Measurements from ENCODE around the gene MTA2. TPM values are rescaled to one million over a fixed set of nuclear protein-coding genes. Genes with fewer than 3 reads are reported as not detected.
A peak's percentile ranks its signal among the peaks of the same experiment; 100 is the strongest.

Gene MTA2
- total and polyA plus RNA-seq, 2 donors (not counting 1 experiment from before 2014, with no cell fraction given) = 37.2 to 139 TPM

- POLR2A ChIA-PET = no interaction called here
- Mint-ChIP-seq H3K27me3 (no peaks in the 10 kb centered on the region), H3K4me3 (no peak overlapping the region), H3K4me1 (peaks cover 57% of the 10 kb centered on the region), H3K27ac (peak overlapping the region; percentile 50), H3K9me3 (ENCODE audit: insufficient read depth) (no peaks in the 10 kb centered on the region)
- Histone ChIP-seq H2AFZ (ENCODE audit: insufficient read depth, low read depth, low read length, poor library complexity, severe bottlenecking) (no peak overlapping the region), H3K27ac (ENCODE audit: low read length in 2 of 2) (no peak overlapping the region), H3K4me1 (ENCODE audit: control insufficient read depth in 2 of 2, insufficient read depth in 2 of 2, low read length in 2 of 2) (peaks cover 37 to 49% of the 10 kb centered on the region in 2 donors), H4K20me1 (ENCODE audit: control insufficient read depth, insufficient read depth, low read length, poor library complexity, severe bottlenecking) (no peaks in the 10 kb centered on the region), H3K27me3 (replicated peaks in 1 of 4; ENCODE audit: control extremely low read depth in 1 of 4, control insufficient read depth in 3 of 4, insufficient read depth in 4 of 4, low read length in 3 of 4) (no peaks in the 10 kb centered on the region), H3K9ac (ENCODE audit: low read length) (no peak overlapping the region), H3K36me3 (replicated peaks in 1 of 2; ENCODE audit: control extremely low read depth in 1 of 2, control insufficient read depth in 1 of 2, extremely low read depth in 1 of 2, insufficient read depth in 2 of 2, low read length in 1 of 2) (peaks cover 4 to 50% of the 10 kb centered on the region in 2 experiments), H3K4me2 (replicated peaks; ENCODE audit: low read depth, low read length, poor library complexity, severe bottlenecking) (no peak overlapping the region), H3K79me2 (ENCODE audit: control insufficient read depth, insufficient read depth, low read length) (peaks cover 17% of the 10 kb centered on the region), H3K4me3 (ENCODE audit: control extremely low read depth in 1 of 5, extremely low read depth in 1 of 5, insufficient read depth in 1 of 5, low read depth in 2 of 5, low read length in 4 of 5) (no peak overlapping the region), H3K9me3 (ENCODE audit: control extremely low read depth in 1 of 3, control insufficient read depth in 2 of 3, insufficient read depth in 1 of 3, low read length in 2 of 3) (peaks cover 0 to 3% (median 0%) of the 10 kb centered on the region in 3 donors)
- WGBS (ENCODE audit: insufficient coverage) = 96% methylated on average over 4 of the region's 8 CpGs
- DNase-seq = no peak
- no peak for ATAC-seq (ENCODE audit: low read depth)
- CTCF ChIA-PET = interaction anchor here (1.0 to 5.1 kb wide), 6 partner anchors 14 to 101 kb away, joined by 3 to 41 read pairs (median 4); partner anchors contain the start of gene EML3
- intact Hi-C loops (cut with micrococcal nuclease) = no loop called here
- TF ChIP-seq CTCF (IDR thresholded peaks at IDR 0.05) (no peak), EZH2 (IDR thresholded peaks at IDR 0.05; ENCODE audit: borderline replicate concordance, insufficient read depth, low read depth, low read length, poor library complexity, severe bottlenecking) (no peak)
Observed at GRCh38 chr11:62595124-62595523, 6.5 kb downstream of the MTA2 start.

- Histone ChIP-seq H3K36me3 (replicated peaks in 1 of 2; ENCODE audit: control extremely low read depth in 1 of 2, control insufficient read depth in 1 of 2, extremely low read depth in 1 of 2, insufficient read depth in 2 of 2, low read length in 1 of 2) (peaks cover 4 to 52% of the 10 kb centered on the region in 2 experiments), H3K4me3 (ENCODE audit: control extremely low read depth in 1 of 5, extremely low read depth in 1 of 5, insufficient read depth in 1 of 5, low read depth in 2 of 5, low read length in 4 of 5) (no peak overlapping the region), H3K9me3 (ENCODE audit: control extremely low read depth in 1 of 3, control insufficient read depth in 2 of 3, insufficient read depth in 1 of 3, low read length in 2 of 3) (no peaks in the 10 kb centered on the region), H2AFZ (ENCODE audit: insufficient read depth, low read depth, low read length, poor library complexity, severe bottlenecking) (no peak overlapping the region), H3K27ac (ENCODE audit: low read length in 2 of 2) (no peak overlapping the region), H3K4me2 (replicated peaks; ENCODE audit: low read depth, low read length, poor library complexity, severe bottlenecking) (no peak overlapping the region), H3K4me1 (ENCODE audit: control insufficient read depth in 2 of 2, insufficient read depth in 2 of 2, low read length in 2 of 2) (peaks cover 27 to 39% of the 10 kb centered on the region in 2 donors), H3K79me2 (ENCODE audit: control insufficient read depth, insufficient read depth, low read length) (peaks cover 25% of the 10 kb centered on the region), H3K27me3 (replicated peaks in 1 of 4; ENCODE audit: control extremely low read depth in 1 of 4, control insufficient read depth in 3 of 4, insufficient read depth in 4 of 4, low read length in 3 of 4) (no peaks in the 10 kb centered on the region), H3K9ac (ENCODE audit: low read length) (no peak overlapping the region), H4K20me1 (ENCODE audit: control insufficient read depth, insufficient read depth, low read length, poor library complexity, severe bottlenecking) (no peaks in the 10 kb centered on the region)
- H3K4me1 Mint-ChIP-seq = peaks cover 48% of the 10 kb centered on the region
- DNase-seq = peak; percentile 77
- WGBS (ENCODE audit: insufficient coverage) = 59% methylated on average over 12 of the region's 13 CpGs
- H3K27ac Mint-ChIP-seq = peak overlapping the region; percentile 91
- ATAC-seq (ENCODE audit: low read depth) = no peak
- ChIA-PET CTCF (interaction anchor here (0.6 to 5.1 kb wide), 18 partner anchors 8 to 174 kb away, joined by 3 to 47 read pairs (median 6); partner anchors contain the start of genes B3GAT3, C11orf98, CSKMT and EEF1G), POLR2A (interaction anchor here (0.6 to 3.2 kb wide), 8 partner anchors 8 to 159 kb away, joined by 3 to 63 read pairs (median 13); partner anchors contain the start of genes C11orf98, CSKMT, EEF1G and MTA2)
- intact Hi-C loops (cut with micrococcal nuclease) = loop anchor here (5.0 kb wide), 6 partner anchors 51 to 289 kb away; partner anchors contain the start of genes BSCL2, GNG3, SLC3A2 and TAF6L
- no peaks in the 10 kb centered on the region for H3K9me3 Mint-ChIP-seq (ENCODE audit: insufficient read depth)
- H3K27me3 Mint-ChIP-seq = no peaks in the 10 kb centered on the region
- peak overlapping the region; percentile 72 for H3K4me3 Mint-ChIP-seq
- TF ChIP-seq CTCF (IDR thresholded peaks at IDR 0.05) (peak; percentile 52), EZH2 (IDR thresholded peaks at IDR 0.05; ENCODE audit: borderline replicate concordance, insufficient read depth, low read depth, low read length, poor library complexity, severe bottlenecking) (no peak)
Observed at GRCh38 chr11:62593434-62594044, 8.1 kb downstream of the MTA2 start.

Data from B cell (primary cell).